Parathyroid adenoma (tissue), 2 donors: ENCODE data around the gene AJM1.

ENCODE experiments used
- H2AFZ ChIP-seq: fragments of 300-600 bp; sonication (generic); one replicate; pipeline ENCODE4 v1.7.0; 2017; ENCODE audit warnings: antibody characterized with exemption, mild to moderate bottlenecking
- H3K27ac ChIP-seq: fragments of 300-600 bp; sonication (generic); one replicate; pipeline ENCODE4 v1.7.0; 2017
- H3K27me3 ChIP-seq: fragments of 300-600 bp; sonication (generic); one replicate; pipeline ENCODE4 v1.7.0; 2017; ENCODE audit warnings: low read length; ENCODE audit not compliant: control insufficient read depth, insufficient read depth
- H3K36me3 ChIP-seq: fragments of 300-600 bp; sonication (generic); one replicate; pipeline ENCODE4 v1.7.0; 2017; ENCODE audit warnings: low read length; ENCODE audit not compliant: control insufficient read depth, insufficient read depth
- H3K4me1 ChIP-seq: fragments of 300-600 bp; sonication (generic); one replicate; pipeline ENCODE4 v1.7.0; 2017; ENCODE audit warnings: control low read depth
- H3K4me2 ChIP-seq: fragments of 300-600 bp; sonication (generic); one replicate; pipeline ENCODE4 v1.7.0; 2017; ENCODE audit warnings: low read length
- H3K4me3 ChIP-seq: fragments of 300-600 bp; sonication (generic); one replicate; pipeline ENCODE4 v1.7.0; 2017; ENCODE audit warnings: low read depth, low read length
- H3K79me2 ChIP-seq: fragments of 300-600 bp; sonication (generic); one replicate; pipeline ENCODE4 v1.7.0; 2017; ENCODE audit warnings: control low read depth
- H3K9ac ChIP-seq: fragments of 300-600 bp; sonication (generic); one replicate; pipeline ENCODE4 v1.7.0; 2017; ENCODE audit warnings: mild to moderate bottlenecking
- H3K9me3 ChIP-seq: fragments of 300-600 bp; sonication (generic); one replicate; pipeline ENCODE4 v1.7.0; 2017; ENCODE audit warnings: low read length; ENCODE audit not compliant: control insufficient read depth
- TF ChIP-seq, protein P1 (sequence below): fragments of 300-600 bp; sonication (generic); IDR thresholded peaks from one replicate; pipeline ENCODE4 v1.7.0; 2017; ENCODE audit warnings: antibody characterized with exemption, mild to moderate bottlenecking
- donor health status: primary hyperparathyroidism.

Gene AJM1

DNA sequence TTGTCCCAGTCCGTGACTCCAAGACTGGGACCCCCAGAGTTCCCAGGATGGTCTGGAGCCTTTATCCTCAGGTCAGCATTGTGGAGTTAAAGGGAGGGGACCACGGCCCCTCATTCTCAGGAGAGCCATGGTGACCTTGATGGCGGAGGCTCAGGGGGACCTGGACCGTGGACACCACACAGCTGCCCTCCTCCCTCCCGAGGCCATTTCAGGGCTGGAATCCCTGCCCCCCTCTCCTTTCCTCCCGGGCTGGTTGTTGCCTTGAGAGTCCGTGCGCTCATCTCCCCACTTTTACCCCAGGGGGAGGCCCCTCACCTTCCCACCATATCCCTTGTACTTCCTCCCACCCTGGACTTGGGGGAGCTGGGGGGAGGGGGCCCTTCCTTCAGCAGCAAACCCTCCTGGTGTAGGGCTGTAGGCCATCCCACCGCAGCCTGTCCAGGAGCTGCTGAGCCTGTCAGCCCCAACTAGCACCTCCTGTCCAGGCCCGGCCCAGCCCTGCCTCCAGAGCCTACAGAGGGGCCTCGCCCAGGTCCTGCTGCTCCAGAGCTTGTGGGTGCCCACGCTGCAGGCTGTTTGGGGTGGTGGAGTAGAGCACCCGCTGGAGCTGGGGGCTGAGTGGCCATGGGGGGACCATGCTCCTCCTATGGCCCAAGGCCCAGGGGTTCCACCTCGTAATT, 14.3 kb upstream of the AJM1 start:
- Histone ChIP-seq H3K36me3 (no peaks in the 10 kb centered on the region), H3K4me3 (no peak overlapping the region), H3K79me2 (no peaks in the 10 kb centered on the region), H3K4me1 (no peaks in the 10 kb centered on the region), H3K27ac (no peak overlapping the region), H2AFZ (no peak overlapping the region), H3K4me2 (no peak overlapping the region), H3K9me3 (no peaks in the 10 kb centered on the region), H3K27me3 (no peaks in the 10 kb centered on the region), H3K9ac (no peak overlapping the region)
- TF ChIP-seq, protein P1, sequence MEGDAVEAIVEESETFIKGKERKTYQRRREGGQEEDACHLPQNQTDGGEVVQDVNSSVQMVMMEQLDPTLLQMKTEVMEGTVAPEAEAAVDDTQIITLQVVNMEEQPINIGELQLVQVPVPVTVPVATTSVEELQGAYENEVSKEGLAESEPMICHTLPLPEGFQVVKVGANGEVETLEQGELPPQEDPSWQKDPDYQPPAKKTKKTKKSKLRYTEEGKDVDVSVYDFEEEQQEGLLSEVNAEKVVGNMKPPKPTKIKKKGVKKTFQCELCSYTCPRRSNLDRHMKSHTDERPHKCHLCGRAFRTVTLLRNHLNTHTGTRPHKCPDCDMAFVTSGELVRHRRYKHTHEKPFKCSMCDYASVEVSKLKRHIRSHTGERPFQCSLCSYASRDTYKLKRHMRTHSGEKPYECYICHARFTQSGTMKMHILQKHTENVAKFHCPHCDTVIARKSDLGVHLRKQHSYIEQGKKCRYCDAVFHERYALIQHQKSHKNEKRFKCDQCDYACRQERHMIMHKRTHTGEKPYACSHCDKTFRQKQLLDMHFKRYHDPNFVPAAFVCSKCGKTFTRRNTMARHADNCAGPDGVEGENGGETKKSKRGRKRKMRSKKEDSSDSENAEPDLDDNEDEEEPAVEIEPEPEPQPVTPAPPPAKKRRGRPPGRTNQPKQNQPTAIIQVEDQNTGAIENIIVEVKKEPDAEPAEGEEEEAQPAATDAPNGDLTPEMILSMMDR: no peak

DNA sequence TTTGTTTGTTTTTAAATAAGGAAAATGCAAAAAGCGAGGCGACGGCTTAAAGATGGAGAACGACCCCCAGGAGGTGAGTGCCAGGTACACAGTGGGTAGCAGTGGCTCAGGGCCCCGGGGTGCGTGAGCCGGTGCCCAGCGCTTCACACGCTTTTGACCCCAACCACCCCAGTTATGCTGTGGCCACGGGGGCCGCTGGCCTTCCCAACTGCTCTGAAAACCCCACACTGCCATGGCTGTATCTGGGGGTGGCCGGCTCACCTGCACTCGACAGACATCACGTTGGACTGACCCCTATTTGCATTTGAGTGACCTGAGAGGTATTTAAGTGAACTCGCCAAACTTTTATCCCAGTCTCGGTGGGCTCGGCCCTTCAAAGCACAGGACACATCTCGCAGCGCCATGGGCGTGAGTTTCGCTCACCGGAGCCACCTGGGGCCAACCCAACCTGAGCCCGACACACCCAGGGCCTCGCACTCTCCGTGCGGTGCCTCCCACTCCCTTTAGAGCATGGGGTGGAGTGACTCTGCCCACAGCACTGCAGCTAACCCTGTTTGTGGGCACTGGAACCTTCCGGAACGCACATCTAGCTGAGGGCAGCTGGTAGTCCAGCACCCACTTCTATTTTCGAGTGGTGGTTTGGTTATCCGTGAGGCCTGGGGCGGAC, 13.7 kb upstream of the AJM1 start:
- H3K9me3 ChIP-seq: no peaks in the 10 kb centered on the region
- no peak overlapping the region for H3K4me3 ChIP-seq
- H3K79me2 ChIP-seq: no peaks in the 10 kb centered on the region
- TF ChIP-seq, protein P1: no peak
- no peak overlapping the region for H3K4me2 ChIP-seq
- no peak overlapping the region for H3K27ac ChIP-seq
- no peaks in the 10 kb centered on the region for H3K4me1 ChIP-seq
- H3K36me3 ChIP-seq: no peaks in the 10 kb centered on the region
- no peaks in the 10 kb centered on the region for H3K27me3 ChIP-seq
- no peak overlapping the region for H3K9ac ChIP-seq
- H2AFZ ChIP-seq: no peak overlapping the region

DNA sequence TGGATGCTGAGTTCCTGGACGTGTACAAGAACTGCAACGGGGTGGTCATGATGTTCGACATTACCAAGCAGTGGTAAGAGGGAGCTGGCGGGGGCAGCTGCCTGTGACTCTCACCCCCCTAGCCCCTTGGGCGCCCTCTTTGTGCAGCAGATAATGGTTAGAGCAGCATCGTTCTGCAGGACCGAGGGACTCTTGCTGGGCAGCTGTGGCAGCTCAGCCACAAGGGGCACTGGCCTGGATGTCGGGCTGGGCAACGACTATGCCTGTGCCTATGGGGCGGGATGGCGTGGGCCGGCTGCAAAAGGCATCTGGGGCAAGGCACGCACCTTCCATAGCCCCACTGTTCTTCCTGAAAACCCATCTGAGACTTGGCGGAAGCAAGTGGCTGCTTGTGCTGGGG, 12.9 kb upstream of the AJM1 start:
- no peak overlapping the region for H3K27ac ChIP-seq
- H3K4me1 ChIP-seq: no peaks in the 10 kb centered on the region
- TF ChIP-seq, protein P1: no peak
- no peaks in the 10 kb centered on the region for H3K27me3 ChIP-seq
- no peaks in the 10 kb centered on the region for H3K36me3 ChIP-seq
- no peak overlapping the region for H3K9ac ChIP-seq
- no peak overlapping the region for H2AFZ ChIP-seq
- H3K4me2 ChIP-seq: no peak overlapping the region
- no peaks in the 10 kb centered on the region for H3K9me3 ChIP-seq
- H3K4me3 ChIP-seq: no peak overlapping the region
- H3K79me2 ChIP-seq: no peaks in the 10 kb centered on the region

DNA sequence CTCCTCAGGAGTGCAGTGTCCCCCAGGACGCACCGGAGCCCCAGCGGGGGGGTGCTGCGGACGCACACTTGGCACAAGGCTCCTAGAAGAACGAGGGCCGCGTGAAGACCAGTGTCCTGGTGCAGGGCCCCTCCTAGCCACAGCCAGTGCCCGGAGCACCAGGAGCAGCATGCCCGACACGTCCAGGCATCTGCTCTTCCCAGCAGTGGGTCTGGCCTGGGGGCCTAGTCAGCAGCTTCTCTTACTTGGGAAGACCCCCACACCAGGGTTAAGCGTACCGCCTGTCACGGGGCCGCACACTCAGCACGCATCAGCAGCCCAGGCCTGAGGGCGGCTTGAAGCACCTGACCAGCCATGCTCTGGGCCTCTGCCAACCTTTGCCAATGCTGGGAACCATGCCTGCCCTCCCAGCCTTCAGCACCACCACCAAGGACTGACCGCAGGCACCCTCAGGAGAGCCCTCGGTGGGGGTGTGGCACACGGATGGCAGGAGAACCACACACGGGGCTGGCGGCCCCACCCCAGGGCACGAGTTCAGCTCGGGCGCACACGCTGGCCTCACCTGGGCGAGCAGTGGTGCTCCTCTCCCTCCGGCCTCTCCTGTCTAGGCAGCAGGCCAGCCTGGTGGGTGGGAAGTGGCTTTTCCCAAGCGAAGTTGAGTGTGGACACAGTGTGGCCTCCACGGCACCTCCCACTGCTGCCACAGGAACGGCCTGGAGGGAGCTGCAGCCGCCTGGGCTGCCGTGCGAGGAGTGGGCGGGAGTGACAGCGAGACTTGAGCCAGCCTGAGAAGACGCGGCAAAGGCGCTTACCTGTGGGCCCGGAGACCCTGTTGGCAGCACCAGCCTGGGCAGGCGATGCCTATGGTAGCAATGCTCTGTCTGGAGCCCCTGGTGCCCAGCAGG, 12.0 kb upstream of the AJM1 start:
- H3K36me3 ChIP-seq: no peaks in the 10 kb centered on the region
- H3K27me3 ChIP-seq: no peaks in the 10 kb centered on the region
- no peaks in the 10 kb centered on the region for H3K4me1 ChIP-seq
- TF ChIP-seq, protein P1: no peak
- no peak overlapping the region for H2AFZ ChIP-seq
- H3K27ac ChIP-seq: no peak overlapping the region
- H3K4me3 ChIP-seq: no peak overlapping the region
- no peak overlapping the region for H3K9ac ChIP-seq
- no peak overlapping the region for H3K4me2 ChIP-seq
- no peaks in the 10 kb centered on the region for H3K79me2 ChIP-seq
- H3K9me3 ChIP-seq: no peaks in the 10 kb centered on the region
